ENCODE measurements around the gene LSM2. TPM values are rescaled to one million over a fixed set of nuclear protein-coding genes. Genes with fewer than 3 reads are reported as not detected.

Gene LSM2
- total and polyA plus RNA-seq, 9 of the 15 experiments (the other 6 are each of a cell fraction or from before 2014, with no cell fraction given), result 154 to 407 (median 223) TPM

- TF ChIP-seq, protein P1, sequence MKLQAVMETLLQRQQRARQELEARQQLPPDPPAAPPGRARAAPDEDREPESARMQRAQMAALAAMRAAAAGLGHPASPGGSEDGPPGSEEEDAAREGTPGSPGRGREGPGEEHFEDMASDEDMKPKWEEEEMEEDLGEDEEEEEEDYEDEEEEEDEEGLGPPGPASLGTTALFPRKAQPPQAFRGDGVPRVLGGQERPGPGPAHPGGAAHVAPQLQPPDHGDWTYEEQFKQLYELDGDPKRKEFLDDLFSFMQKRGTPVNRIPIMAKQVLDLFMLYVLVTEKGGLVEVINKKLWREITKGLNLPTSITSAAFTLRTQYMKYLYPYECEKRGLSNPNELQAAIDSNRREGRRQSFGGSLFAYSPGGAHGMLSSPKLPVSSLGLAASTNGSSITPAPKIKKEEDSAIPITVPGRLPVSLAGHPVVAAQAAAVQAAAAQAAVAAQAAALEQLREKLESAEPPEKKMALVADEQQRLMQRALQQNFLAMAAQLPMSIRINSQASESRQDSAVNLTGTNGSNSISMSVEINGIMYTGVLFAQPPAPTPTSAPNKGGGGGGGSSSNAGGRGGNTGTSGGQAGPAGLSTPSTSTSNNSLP (IDR thresholded peaks at IDR 0.05; ENCODE audit: borderline replicate concordance, low read depth, low read length), result no peak
- TF ChIP-seq RERE (CRISPR knock-in tag; IDR thresholded peaks at IDR 0.05; ENCODE audit: borderline replicate concordance), result no peak
- TF ChIP-seq SMARCA5 (IDR thresholded peaks at IDR 0.05), result peak; percentile 69; the same call in 1 of the 2 replicates
- no peak for TF ChIP-seq ZNF24 (IDR thresholded peaks at IDR 0.05)
- peak; percentile 98 for TF ChIP-seq HDGF (IDR thresholded peaks at IDR 0.05)
- TF ChIP-seq ZNF551 (CRISPR knock-in tag; IDR thresholded peaks at IDR 0.05), result no peak
- TF ChIP-seq, protein P2, sequence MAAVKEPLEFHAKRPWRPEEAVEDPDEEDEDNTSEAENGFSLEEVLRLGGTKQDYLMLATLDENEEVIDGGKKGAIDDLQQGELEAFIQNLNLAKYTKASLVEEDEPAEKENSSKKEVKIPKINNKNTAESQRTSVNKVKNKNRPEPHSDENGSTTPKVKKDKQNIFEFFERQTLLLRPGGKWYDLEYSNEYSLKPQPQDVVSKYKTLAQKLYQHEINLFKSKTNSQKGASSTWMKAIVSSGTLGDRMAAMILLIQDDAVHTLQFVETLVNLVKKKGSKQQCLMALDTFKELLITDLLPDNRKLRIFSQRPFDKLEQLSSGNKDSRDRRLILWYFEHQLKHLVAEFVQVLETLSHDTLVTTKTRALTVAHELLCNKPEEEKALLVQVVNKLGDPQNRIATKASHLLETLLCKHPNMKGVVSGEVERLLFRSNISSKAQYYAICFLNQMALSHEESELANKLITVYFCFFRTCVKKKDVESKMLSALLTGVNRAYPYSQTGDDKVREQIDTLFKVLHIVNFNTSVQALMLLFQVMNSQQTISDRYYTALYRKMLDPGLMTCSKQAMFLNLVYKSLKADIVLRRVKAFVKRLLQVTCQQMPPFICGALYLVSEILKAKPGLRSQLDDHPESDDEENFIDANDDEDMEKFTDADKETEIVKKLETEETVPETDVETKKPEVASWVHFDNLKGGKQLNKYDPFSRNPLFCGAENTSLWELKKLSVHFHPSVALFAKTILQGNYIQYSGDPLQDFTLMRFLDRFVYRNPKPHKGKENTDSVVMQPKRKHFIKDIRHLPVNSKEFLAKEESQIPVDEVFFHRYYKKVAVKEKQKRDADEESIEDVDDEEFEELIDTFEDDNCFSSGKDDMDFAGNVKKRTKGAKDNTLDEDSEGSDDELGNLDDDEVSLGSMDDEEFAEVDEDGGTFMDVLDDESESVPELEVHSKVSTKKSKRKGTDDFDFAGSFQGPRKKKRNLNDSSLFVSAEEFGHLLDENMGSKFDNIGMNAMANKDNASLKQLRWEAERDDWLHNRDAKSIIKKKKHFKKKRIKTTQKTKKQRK (IDR thresholded peaks at IDR 0.05; ENCODE audit: borderline replicate concordance, low read depth, low read length), result peak; percentile 37; the same call in 1 of the 2 replicates
These were observed 15.3 kb downstream of the LSM2 start (continued) for GRCh38 chr6:31791324-31792089.
